GM18498 (cell line): ENCODE measurements around the gene CCNF.

Experiments used
- ATAC-seq: cut with Tn5 transposase; IDR thresholded peaks from one replicate; pipeline ENCODE4 v1.9.1; 2021; ENCODE audit warnings: mild to moderate bottlenecking, moderate library complexity; ENCODE audit not compliant: unreplicated experiment

CCNF gene

DNA sequence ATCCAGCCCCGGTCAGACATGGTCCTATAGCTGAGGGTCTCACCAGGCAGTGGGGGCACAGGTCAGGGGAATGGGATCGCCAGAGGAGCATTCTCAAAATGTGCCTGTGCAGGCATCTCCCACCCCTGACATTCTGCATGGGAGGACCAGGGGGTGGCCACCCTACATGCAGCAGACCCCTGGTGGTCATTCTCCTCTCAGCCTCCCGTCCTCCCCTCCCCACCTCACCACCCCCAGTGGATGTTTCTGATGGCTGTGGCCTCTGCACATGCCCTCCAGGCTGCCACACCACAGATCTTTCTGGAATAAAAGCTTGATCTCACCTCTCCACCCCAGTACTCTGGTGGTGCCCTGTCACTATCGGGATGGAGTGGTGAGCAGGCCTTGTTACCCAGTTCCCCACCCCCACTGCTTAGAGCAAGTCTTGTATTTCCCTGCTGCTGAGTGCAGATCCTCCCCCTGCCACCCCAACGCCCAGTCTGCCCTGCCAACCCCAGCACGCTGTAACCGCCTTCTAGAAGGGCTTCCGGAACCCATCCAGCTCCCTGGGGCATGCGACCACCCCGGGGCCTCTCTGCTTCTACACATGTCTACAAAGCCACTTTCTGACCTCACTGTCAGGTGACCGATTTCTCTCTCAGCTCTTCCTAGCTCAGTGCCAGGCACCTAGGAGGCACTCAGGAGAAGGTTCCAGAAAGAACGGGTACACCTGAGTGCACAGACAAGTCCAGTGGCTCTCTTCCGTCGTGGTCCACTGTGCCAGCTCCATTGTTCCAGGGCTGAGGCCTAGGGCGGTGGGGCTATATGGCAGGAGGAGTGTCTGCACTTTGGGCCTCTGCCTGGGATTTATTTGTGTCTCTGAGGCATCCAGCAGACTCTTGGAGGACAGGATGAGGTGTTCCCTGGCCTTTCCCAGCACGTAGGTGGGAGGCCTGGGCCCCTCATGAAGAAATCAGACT, 55.0 kb downstream of the CCNF start:
- no peak for ATAC-seq

DNA sequence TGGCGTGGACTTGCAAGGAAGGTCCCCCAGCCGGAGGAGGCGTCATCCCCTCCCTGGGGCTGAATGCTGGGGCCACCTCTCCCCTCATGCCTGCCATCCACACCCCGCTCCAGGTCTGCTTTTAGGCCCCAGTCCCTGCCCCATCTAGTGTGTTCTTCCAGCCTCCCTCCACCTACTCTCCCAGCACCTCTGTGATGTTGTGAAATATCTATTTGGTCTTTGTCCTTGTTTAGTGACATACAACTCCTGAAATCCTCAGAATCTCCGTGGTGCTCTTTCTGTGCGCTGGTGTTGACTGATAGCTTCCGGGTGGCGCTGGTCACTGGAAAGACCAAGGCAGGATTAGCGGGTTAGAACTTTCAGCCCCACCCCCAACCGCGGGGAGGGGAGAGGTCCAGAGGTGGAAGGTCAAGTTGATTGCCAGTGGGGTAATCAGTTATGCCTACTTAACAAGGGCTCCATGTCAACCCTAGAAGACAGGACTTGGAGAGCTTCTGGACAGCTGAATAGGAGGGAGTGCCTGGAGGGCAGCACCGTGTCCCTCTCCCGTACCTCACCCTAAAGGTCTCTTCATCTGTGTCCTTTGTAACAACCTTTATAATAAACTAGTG, 55.8 kb downstream of the CCNF start:
- ATAC-seq: no peak

- no peak for ATAC-seq
Measured at GRCh38 chr16:2485811-2486507, 56.7 kb downstream of the CCNF start.

GRCh38 chr16:2486645-2487516, 57.6 kb downstream of the CCNF start:
- ATAC-seq: peak; percentile 79

DNA sequence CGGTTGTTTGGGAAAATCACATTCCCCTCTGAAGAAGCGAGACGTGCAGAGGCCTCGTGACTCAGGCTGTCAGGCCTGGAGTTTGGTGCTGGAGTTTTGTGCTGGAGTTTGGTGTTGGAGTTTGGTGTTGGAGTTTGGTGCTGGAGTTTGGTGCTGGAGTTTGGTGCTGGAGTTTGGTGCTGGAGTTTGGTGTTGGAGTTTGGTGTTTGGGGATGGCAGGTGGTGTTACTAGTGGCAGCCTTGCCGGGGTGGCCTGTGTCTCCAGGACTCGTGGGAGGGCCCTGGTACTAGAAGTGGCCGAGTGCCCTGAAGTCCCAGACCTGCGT, 58.2 kb downstream of the CCNF start:
- no peak for ATAC-seq

DNA sequence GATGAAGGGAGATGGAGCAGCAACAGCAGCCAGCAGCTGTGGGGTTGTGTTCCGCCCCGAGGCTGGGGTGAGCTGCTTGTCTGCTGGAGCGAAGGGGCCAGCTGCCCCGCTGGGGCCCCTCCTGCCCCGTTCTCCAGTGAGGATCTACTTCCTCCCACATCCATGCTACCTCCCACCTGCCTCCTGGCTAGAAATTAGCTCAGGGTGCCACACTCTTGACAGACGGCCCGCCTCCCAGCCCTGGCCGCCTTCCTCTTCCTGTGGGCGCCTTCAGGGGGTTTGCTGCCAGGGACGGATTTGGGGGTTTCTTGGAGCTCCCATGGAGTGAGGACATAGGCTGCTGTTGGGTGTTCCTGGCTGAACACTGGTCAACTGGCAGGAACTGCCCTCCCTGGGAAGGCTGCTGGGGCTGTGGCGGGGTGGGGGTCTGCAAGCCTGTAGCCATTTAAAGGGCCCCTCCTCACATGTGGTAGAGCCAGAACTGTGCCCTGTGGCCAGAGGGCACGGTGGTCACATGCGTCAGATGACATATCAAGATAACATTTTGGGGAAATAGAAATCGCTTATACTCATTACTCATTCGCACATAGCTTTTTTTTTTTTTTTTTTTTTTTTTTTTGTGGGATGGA, 58.8 kb downstream of the CCNF start:
- ATAC-seq: no peak

DNA sequence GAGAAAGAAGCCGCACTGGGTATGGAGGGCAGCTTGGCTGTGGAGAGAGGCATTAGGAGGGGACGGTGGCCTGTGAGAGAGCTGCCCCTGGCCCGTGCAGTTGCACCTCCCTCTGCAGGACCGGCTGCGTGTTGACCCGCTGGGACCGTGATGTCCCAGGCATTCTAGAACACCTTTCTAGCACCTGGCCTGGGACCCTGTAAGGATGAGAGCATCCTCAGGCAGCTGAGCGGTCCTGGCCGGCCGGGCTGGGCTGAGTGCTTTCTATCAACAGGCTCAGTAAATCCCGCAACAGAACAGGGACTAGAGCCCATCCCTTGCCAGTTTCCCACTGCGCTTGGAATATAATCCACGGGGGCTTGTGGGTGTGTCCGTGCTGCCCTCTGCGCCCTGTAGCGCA, 60.3 kb downstream of the CCNF start:
- no peak for ATAC-seq

GRCh38 chr16:2490190-2491105, 61.2 kb downstream of the CCNF start:
- ATAC-seq: no peak

GRCh38 chr16:2492292-2492691, 63.0 kb downstream of the CCNF start:
- no peak for ATAC-seq

GRCh38 chr16:2493605-2494004, 64.4 kb downstream of the CCNF start:
- no peak for ATAC-seq

DNA sequence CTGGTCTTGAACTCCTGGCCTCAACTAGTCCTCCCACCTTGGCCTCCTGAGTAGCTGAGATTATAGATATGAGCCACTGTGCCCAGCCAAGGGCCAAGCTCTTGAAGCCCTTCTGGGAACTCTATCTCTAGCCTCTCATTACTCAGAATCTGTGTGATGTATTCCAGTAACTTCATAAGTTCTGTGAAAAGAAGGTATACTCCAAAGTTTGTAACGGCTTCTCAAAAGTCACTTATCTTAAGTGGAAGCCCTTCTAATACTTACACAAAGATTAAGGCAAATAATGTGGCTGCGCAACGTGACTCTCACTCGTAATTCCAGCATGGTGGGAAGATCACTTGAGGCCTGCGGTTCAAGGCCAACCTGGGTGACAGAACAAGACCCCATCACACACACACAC, 65.4 kb downstream of the CCNF start:
- ATAC-seq: no peak

- no peak for ATAC-seq
Measured at GRCh38 chr16:2495041-2495440, 65.8 kb downstream of the CCNF start.

DNA sequence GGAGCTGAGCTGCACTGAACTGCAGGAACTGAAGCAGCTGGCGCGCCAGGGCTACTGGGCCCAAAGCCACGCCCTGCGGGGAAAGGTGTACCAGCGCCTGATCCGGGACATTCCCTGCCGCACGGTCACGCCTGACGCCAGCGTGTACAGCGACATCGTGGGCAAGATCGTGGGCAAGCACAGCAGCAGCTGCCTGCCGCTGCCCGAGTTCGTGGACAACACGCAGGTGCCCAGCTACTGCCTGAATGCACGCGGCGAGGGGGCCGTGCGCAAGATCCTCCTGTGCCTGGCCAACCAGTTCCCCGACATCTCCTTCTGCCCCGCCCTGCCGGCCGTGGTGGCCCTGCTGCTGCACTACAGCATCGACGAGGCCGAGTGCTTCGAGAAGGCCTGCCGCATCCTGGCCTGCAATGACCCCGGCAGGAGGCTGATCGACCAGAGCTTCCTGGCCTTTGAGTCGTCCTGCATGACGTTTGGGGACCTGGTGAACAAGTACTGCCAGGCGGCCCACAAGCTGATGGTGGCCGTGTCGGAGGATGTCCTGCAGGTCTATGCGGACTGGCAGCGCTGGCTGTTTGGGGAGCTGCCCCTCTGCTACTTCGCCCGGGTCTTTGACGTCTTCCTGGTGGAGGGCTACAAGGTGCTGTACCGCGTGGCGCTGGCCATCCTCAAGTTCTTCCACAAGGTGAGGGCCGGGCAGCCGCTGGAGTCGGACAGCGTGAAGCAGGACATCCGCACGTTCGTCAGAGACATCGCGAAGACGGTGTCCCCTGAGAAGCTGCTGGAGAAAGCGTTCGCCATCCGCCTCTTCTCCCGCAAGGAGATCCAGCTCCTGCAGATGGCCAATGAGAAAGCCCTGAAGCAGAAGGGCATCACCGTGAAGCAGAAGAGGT, 67.2 kb downstream of the CCNF start:
- ATAC-seq: no peak

- no peak for ATAC-seq
Measured at GRCh38 chr16:2497116-2497630, 67.9 kb downstream of the CCNF start.

GRCh38 chr16:2497695-2498484, 68.6 kb downstream of the CCNF start:
- ATAC-seq: no peak

DNA sequence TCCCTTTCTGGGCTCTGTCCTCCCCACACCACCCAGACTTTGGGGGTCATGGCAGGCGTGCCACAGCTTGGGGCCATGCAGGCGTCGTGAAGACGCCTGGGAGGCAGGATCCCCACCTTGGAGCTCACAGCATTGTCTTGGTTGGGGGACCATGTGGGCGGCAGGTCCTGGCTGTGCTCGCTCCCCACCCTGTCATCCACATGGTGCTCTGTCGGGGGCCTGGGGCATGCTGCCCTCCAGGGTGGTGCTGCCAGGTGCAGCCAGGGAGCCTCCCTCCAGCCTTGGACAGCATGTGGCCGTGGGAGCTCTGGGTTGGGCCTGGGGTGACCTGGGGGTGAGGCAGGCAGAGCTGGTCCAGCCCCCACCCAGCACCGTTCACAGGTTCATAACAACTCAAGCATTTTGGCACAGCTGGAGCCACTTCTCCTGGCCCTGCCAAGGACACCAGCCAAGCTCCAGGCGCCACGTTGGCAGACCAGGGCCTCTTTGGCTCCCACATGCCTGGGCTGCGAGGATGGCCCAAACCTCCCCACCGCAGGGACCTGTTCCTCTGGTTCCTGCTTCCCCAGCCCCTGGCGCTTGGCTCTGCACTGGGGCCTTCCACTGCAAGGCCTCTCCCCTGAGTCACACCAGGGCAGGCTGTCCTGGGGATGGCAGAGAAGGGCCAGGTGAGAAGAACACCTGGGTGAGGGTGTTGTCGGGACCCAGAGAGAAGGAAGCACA, 69.4 kb downstream of the CCNF start:
- ATAC-seq: no peak

DNA sequence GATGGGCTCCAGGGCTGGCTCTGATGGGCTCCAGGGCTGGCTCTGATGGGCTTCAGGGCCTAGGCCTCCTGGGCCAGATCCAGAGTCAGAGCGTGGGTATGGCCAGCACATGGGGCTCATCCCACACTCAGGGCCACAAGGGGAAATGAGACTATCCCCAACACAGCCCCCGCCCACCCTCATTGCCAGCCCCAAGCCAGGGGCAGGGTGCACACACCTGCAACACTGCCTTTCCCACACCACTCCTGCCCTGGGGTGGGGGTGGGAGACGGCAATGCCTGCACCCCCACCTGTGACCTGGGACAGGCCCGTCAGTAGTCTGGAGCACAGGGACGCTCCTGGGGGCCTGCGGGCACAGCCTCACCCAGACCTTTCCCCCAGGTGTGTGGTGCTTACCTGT, 70.2 kb downstream of the CCNF start:
- no peak for ATAC-seq
